GM19099 (cell line): ENCODE results near the gene PCDHGB5.
"Not testable (repeated sequence)": the region's sequence is repeated elsewhere in the genome, so short reads cannot be mapped to it uniquely, and the experiment has no call there.

ENCODE experiments used
- POLR2A ChIP-seq: IDR thresholded peaks from 3 replicates; pipeline ENCODE4 v1.6.1; 2011; ENCODE audit warnings: low read depth; ENCODE audit not compliant: insufficient read length; ENCODE audit errors: extremely low read depth

The PCDHGB5 gene

GRCh38 chr5:141397756-141398551 lies at the start of gene PCDHGB5:
PCDHGB5 (plus strand) TSS chr5:141397947; CDS start chr5:141398128, 181 bp downstream.
- not testable (repeated sequence) for TF ChIP-seq POLR2A

DNA sequence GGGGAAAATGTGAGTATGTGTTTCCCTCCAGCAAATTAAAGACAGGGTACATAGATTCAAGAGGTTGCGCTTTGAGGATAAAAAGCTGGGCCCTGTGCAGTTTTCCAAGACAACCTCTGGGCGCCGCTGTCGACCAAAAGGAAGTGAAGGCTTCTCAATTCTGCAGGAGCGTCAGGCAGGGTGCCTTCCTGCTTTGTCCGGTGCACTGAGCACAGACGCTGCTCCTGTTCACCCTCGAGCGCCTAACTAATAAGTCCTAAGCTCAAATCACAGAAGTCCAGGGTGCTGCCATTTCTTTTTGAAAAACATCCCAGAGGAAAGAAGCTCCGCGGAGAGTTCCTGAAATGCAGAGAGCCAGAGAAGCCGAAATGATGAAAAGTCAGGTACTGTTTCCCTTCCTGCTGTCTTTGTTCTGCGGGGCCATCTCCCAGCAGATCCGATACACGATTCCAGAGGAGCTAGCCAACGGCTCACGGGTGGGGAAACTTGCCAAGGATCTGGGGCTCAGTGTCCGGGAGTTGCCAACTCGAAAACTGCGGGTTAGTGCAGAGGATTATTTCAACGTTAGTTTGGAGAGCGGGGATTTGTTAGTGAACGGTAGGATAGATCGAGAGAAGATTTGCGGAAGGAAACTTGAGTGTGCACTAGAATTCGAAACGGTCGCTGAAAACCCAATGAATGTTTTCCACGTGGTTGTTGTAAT lies 47.7 kb upstream of the PCDHGB5 start, which contains the start of gene PCDHGB1:
PCDHGB1 (plus strand) TSS at position 183 of the 703 bp plus-strand sequence; CDS start at position 345, 162 bp downstream.
- TF ChIP-seq POLR2A: no peak

DNA sequence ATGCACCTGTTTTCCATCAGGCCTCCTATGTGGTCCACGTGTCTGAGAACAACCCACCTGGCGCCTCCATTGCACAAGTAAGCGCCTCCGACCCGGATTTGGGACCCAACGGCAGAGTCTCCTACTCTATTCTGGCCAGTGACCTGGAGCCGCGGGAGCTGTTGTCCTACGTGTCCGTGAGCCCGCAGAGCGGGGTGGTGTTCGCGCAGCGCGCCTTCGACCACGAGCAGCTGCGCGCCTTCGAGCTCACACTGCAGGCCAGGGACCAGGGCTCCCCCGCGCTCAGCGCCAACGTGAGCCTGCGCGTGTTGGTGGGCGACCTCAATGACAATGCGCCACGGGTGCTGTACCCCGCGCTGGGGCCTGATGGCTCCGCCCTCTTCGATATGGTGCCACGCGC lies 46.2 kb upstream of the PCDHGB5 start:
- no peak for TF ChIP-seq POLR2A

- TF ChIP-seq POLR2A: no peak
Measured at GRCh38 chr5:141354900-141355469, 42.8 kb upstream of the PCDHGB5 start, which contains the start of gene PCDHGA4. PCDHGA4 (plus strand) TSS chr5:141355021; CDS start chr5:141355108, 87 bp downstream.

- TF ChIP-seq POLR2A: no peak
Measured at GRCh38 chr5:141355641-141356040, 42.1 kb upstream of the PCDHGB5 start.

DNA sequence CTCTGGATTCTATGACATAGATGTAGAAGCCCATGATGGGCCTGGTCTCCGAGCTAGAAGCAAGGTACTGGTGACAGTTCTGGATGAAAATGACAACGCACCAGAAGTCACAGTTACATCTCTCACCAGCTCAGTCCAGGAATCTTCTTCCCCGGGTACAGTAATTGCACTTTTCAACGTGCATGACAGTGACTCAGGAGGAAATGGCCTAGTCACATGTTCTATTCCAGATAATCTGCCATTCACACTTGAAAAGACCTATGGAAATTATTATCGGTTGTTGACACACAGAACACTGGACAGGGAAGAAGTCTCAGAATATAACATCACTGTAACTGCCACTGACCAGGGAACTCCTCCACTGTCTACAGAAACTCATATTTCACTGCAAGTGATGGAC lies 41.6 kb upstream of the PCDHGB5 start:
- no peak for TF ChIP-seq POLR2A

DNA sequence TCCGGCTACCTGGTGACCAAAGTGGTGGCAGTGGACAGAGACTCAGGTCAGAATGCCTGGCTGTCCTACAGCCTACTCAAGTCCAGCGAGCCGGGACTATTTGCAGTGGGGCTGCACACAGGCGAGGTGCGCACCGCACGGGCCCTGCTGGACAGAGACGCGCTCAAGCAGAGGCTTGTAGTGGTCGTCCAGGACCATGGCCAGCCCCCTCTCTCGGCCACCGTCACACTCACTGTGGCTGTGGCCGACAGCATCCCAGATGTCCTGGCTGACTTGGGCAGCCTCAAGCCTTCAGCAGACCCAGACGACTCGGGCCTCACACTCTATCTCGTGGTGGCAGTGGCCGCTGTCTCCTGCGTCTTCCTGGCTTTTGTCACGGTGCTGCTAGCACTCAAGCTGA lies 40.8 kb upstream of the PCDHGB5 start:
- no peak for TF ChIP-seq POLR2A

DNA sequence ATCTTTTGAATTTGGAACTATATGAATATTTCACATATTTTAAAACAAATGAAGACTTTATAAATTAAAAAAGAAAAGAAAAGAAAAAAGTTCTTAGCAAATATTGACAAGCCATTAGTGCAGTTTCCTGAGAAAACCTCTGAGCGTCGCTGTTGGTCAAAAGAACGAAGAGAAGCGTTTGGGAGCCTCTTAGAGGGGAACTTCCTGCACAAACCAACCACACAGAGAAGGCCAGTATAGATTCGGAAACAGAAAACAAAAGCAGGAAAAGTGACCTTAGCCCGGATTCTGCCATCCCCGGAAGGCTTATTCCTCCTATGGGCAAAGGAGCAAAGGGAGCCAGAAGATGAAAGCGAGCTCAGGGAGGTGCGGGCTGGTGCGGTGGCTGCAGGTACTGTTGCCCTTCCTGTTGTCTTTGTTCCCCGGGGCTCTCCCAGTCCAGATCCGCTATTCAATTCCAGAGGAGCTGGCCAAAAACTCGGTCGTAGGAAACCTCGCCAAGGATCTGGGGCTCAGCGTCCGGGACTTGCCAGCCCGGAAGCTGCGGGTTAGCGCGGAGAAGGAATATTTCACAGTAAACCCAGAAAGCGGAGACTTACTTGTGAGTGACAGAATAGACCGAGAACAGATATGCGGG lies 37.8 kb upstream of the PCDHGB5 start, which contains the start of gene PCDHGB2:
PCDHGB2 (plus strand) TSS at position 205 of the 637 bp plus-strand sequence; CDS start at position 347, 142 bp downstream.
- TF ChIP-seq POLR2A: no peak

GRCh38 chr5:141360685-141361084 lies 37.1 kb upstream of the PCDHGB5 start:
- TF ChIP-seq POLR2A: no peak

DNA sequence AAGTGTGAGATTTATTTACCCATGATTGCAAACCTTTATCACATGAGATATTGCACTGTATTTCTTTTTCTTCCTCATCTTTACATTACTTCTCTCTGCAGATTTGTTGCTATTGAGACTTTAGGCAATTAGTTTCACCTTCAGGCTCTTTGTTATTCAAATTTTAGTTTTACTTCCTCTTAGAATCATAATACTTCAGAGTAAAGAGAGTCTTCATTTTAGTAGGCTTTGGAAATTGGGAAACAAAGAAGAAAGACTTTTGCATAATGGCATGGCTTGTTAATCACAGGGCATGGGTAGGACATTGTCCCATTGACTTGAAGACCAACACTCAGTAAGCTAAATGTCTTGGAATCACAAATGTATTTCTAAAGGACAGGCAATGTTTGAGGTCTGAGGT lies 35.0 kb upstream of the PCDHGB5 start:
- no peak for TF ChIP-seq POLR2A

- TF ChIP-seq POLR2A: no peak
Measured at GRCh38 chr5:141363952-141364660, 33.6 kb upstream of the PCDHGB5 start, which contains the start of gene PCDHGA5. PCDHGA5 (plus strand) TSS chr5:141364162; CDS start chr5:141364331, 169 bp downstream.

- no peak for TF ChIP-seq POLR2A
Measured at GRCh38 chr5:141366016-141366896, 31.5 kb upstream of the PCDHGB5 start.
